HG03139 (cell line): Measurements from ENCODE around the gene RUNDC1.

Experiments used
- ATAC-seq: cut with Tn5 transposase; IDR thresholded peaks from one replicate; pipeline ENCODE4 v1.9.1; 2021; ENCODE audit not compliant: unreplicated experiment

The RUNDC1 gene

GRCh38 chr17:43039646-43040045 lies 59.3 kb downstream of the RUNDC1 start:
- no peak for ATAC-seq

DNA sequence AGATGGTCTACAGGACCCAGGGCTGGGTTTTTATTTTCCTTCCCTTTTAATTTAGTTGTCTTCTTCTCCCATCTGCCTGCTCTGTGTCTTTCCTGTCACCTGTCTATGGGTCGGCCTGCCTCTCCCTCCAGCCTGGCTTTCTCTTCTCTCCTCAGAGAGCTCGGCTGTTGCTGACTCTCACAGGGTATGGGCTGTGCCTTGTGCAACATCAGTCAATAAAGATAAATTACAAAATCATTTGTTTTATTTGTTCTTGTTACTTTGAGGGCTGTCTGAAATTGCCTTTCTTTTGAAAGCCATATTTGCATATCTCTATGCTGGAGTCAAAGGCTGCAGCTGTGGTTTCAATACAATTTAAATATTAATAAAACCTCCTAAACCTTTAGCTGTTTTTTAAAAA lies 60.3 kb downstream of the RUNDC1 start:
- no peak for ATAC-seq

DNA sequence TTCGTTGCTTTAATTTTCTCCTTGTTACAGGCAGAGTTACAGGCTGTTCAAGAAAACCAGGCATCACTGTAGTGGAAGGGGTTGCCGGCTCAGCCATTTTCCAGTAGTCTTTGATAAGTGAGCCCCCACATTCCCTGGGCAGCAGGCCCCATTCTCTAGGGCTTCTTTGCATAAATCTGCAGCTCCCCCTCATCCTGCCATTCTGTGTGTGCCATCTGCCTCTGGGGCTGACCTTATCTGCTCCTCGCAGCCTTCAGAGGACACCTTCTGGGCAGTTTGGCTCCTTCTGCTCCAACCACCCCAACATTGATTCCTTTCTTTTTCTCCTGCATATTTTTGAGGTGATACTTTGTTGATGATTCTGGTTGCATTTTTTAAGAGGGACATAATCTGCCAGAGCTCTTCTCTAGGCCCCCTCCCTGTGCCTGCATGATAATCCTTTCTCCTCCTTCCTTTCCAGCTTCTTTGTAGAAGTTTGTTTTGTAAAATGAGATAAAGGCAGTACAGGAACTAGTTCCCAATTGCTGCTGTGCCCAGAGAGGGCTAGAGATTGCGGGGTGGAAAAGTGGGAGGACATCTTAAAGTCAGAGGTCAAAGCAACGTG lies 61.8 kb downstream of the RUNDC1 start:
- no peak for ATAC-seq
